K562 treated with DMSO at 1 percent for 48 hours (cell line): ENCODE results near the gene PEDS1. TPM values are rescaled to one million over a fixed set of nuclear protein-coding genes. Genes with fewer than 3 reads are reported as not detected.

Experiments
- total RNA-seq: library from RNA; unstranded; fragments of 300-600 nt; gene quantifications from 2 replicates; pipeline ENCODE4 v1.2.3, GENCODE V29; 2022; ENCODE audit warnings: low replicate concordance; ENCODE audit errors: extremely low read depth

PEDS1 gene
- total RNA-seq, result not detected in 2 replicates

GRCh38 chr20:50153500-50154377 lies at the start of gene PEDS1:
TSS of gene PEDS1 (minus strand) at chr20:50153723. CDS start at chr20:50153637, 86 bp downstream.

GRCh38 chr20:50190251-50191064 lies 36.9 kb upstream of the PEDS1 start, which contains the start of gene CEBPB:
TSS of gene CEBPB (plus strand) at chr20:50190830. CDS start at chr20:50191034, 204 bp downstream.

GRCh38 chr20:50112512-50113419 lies 40.8 kb downstream of the PEDS1 start, which contains the start of gene UBE2V1:
TSS of gene UBE2V1 (minus strand) at chr20:50113150. CDS start at chr20:50113128, 22 bp downstream.

Other genes with a start within 250 kb of the PEDS1 start
- gene SPATA2, start 238.2 kb downstream of the PEDS1 start, total RNA-seq, result not detected in 2 replicates
- gene RNF114, start 217.3 kb downstream of the PEDS1 start, total RNA-seq, result not detected in 2 replicates
- gene SNAI1, start 170.7 kb downstream of the PEDS1 start, total RNA-seq, result not detected in 2 replicates
- not detected in 2 replicates for gene UBE2V1, start 40.6 kb downstream of the PEDS1 start, total RNA-seq
- 687 TPM in 1 of 2 replicates, not detected in the other for gene CEBPB, start 37.1 kb upstream of the PEDS1 start, total RNA-seq